HepG2 (cell line): ENCODE data around the gene OSCP1. TPM values are rescaled to one million over a fixed set of nuclear protein-coding genes. Genes with fewer than 3 reads are reported as not detected.

Experiments used
- ATAC-seq: fragments of 200-7000 bp; cut with Tn5 transposase; 3 replicates; pipeline ENCODE4 v1.9.1; 2020; ENCODE audit warnings: mild to moderate bottlenecking, moderate library complexity
- BruUV-seq: library from RNA; stranded (reverse); fragments of 400-500 nt; replicated peaks from 2 replicates; lab custom pipeline; 2021; lab: Mats Ljungman, UMichigan
- CTCF ChIA-PET: fragments of 300-600 bp; formaldehyde crosslinking; extraction: SDS; loops from one replicate; lab custom pipeline; 2021; ENCODE audit warnings: low total read pairs, inconsistent platforms, low intra/inter-chr PET ratio; lab: Yijun Ruan, JAX
- POLR2A ChIA-PET: fragments of 350-600 bp; sonication (Branson Sonifier 250); formaldehyde crosslinking; loops from one replicate; lab custom pipeline; 2020; ENCODE audit warnings: antibody characterized with exemption, inconsistent platforms; lab: Yijun Ruan, JAX
- DNase-seq: peaks from one replicate; pipeline ENCODE4 v3.0.0-alpha.2; 2015; ENCODE audit warnings: low spot score
- FAIRE-seq: peaks from 3 replicates; lab custom pipeline; 2011; peaks lifted over from hg19 to GRCh38; lab: Jason Lieb, UNC
- H2AFZ ChIP-seq: one replicate; pipeline ENCODE4 v1.6.1; 2011; ENCODE audit warnings: low read length, inconsistent platforms
- H3K27ac ChIP-seq: fragments of 300-600 bp; 3 replicates; pipeline ENCODE4 v1.8.0; 2011; ENCODE audit warnings: mixed run types, mild to moderate bottlenecking, mixed read lengths, low read length, inconsistent platforms; ENCODE audit not compliant: insufficient read depth; ENCODE audit errors: extremely low read length
- H3K27me3 ChIP-seq, 2 experiments: fragments of 200-600 bp in 1 of 2; 2 replicates in 1 of 2; 3 replicates in 1 of 2; pipeline versions ENCODE4 v1.6.0 to v1.8.0; 2011; ENCODE audit warnings: low read length in 2 of 2, mild to moderate bottlenecking in 2 of 2, moderate library complexity in 2 of 2, inconsistent platforms in 1 of 2; ENCODE audit not compliant: insufficient read depth in 2 of 2, control insufficient read depth in 1 of 2
- H3K36me3 ChIP-seq, 2 experiments: fragments of 200-600 bp in 1 of 2; replicated peaks in 1 of 2; 2 replicates in 1 of 2; 3 replicates in 1 of 2; pipeline versions ENCODE4 v1.5.1 to v1.8.0; 2011; ENCODE audit warnings: low read length in 2 of 2, inconsistent platforms in 1 of 2; ENCODE audit not compliant: insufficient read depth in 2 of 2, control insufficient read depth in 1 of 2
- H3K4me1 ChIP-seq: 2 replicates; pipeline ENCODE4 v1.5.1; 2012; ENCODE audit warnings: low read length, inconsistent platforms; ENCODE audit not compliant: insufficient read depth
- H3K4me2 ChIP-seq: 2 replicates; pipeline ENCODE4 v1.6.0; 2011; ENCODE audit warnings: low read depth, low read length, inconsistent platforms
- H3K4me3 ChIP-seq, 3 experiments: fragments of 200-600 bp in 1 of 3; sonication (generic), shearing (Covaris generic) in 1 of 3; replicated peaks in 1 of 3; 2 replicates each; pipeline ENCODE4 v1.5.1; 2011 to 2016; ENCODE audit warnings: low read length in 3 of 3, inconsistent platforms in 2 of 3, low read depth in 2 of 3, mild to moderate bottlenecking in 2 of 3, control low read depth in 1 of 3, mixed read lengths in 1 of 3; ENCODE audit not compliant: insufficient read depth in 1 of 3
- H3K79me2 ChIP-seq: one replicate; pipeline ENCODE4 v1.6.1; 2011; ENCODE audit warnings: low read length, inconsistent platforms; ENCODE audit not compliant: insufficient read depth
- H3K9ac ChIP-seq: 2 replicates; pipeline ENCODE4 v1.6.0; 2011; ENCODE audit warnings: mild to moderate bottlenecking, low read depth, low read length, inconsistent platforms; ENCODE audit not compliant: insufficient read depth
- H3K9me3 ChIP-seq: 2 replicates; pipeline ENCODE4 v1.5.1; 2012; ENCODE audit warnings: mild to moderate bottlenecking, low read length
- H4K20me1 ChIP-seq: 2 replicates; pipeline ENCODE4 v1.6.0; 2011; ENCODE audit warnings: inconsistent platforms, mild to moderate bottlenecking, low read length, moderate library complexity; ENCODE audit not compliant: insufficient read depth
- ELF1 ChIP-seq: sonication (generic); formaldehyde crosslinking; IDR thresholded peaks from 2 replicates; pipeline ENCODE4 v1.4.0; 2020; ENCODE audit warnings: missing genetic modification reagents
- GATAD1 ChIP-seq: IDR thresholded peaks from 2 replicates; pipeline ENCODE4 v1.6.1; 2016; ENCODE audit warnings: missing genetic modification reagents, missing compliant biosample characterization
- HDAC6 ChIP-seq: fragments of 200-600 bp; sonication (generic); IDR thresholded peaks from 2 replicates; pipeline ENCODE4 v1.7.0; 2017; ENCODE audit warnings: mild to moderate bottlenecking, antibody characterized with exemption, low read length, low read depth
- HNF1B ChIP-seq: sonication (generic); formaldehyde crosslinking; IDR thresholded peaks from 2 replicates; pipeline ENCODE4 v1.5.1; 2020; ENCODE audit warnings: mild to moderate bottlenecking, moderate library complexity, missing genetic modification reagents
- KLF15 ChIP-seq: sonication (generic); formaldehyde crosslinking; IDR thresholded peaks from 2 replicates; pipeline ENCODE4 v1.8.1; 2023; ENCODE audit warnings: borderline replicate concordance, mild to moderate bottlenecking, inconsistent platforms, missing genetic modification reagents, mixed read lengths
- NR2F1 ChIP-seq, 2 experiments: fragments of 450-650 bp in 1 of 2; formaldehyde crosslinking in 1 of 2; IDR thresholded peaks; 2 replicates each; pipeline versions ENCODE4 v1.5.0 to v1.6.1; 2016 to 2020; ENCODE audit warnings: mild to moderate bottlenecking in 1 of 2, missing compliant biosample characterization in 1 of 2, missing genetic modification reagents in 1 of 2, moderate library complexity in 1 of 2
- NR2F2 ChIP-seq: IDR thresholded peaks from 2 replicates; pipeline ENCODE4 v1.6.1; 2012; ENCODE audit warnings: low read depth, inconsistent platforms, borderline replicate concordance
- PCBP1 ChIP-seq: fragments of 200-400 bp; formaldehyde crosslinking; IDR thresholded peaks from 2 replicates; pipeline ENCODE4 v1.6.1; 2017; ENCODE audit warnings: mild to moderate bottlenecking, low read depth, low read length, borderline replicate concordance
- POLR2A ChIP-seq, 2 experiments: IDR thresholded peaks; 2 replicates each; pipeline ENCODE4 v1.6.1; 2011; ENCODE audit warnings: low read depth in 2 of 2, low read length in 2 of 2, mild to moderate bottlenecking in 1 of 2, moderate library complexity in 1 of 2; ENCODE audit not compliant: insufficient read depth in 1 of 2
- RORA ChIP-seq: sonication (generic); formaldehyde crosslinking; IDR thresholded peaks from 2 replicates; pipeline ENCODE4 v1.5.0; 2020; ENCODE audit warnings: mild to moderate bottlenecking, missing genetic modification reagents, moderate library complexity
- SMAD1 ChIP-seq: sonication (generic); formaldehyde crosslinking; IDR thresholded peaks from 2 replicates; pipeline ENCODE4 v1.4.0; 2020; ENCODE audit warnings: missing genetic modification reagents, low read depth, mild to moderate bottlenecking, borderline replicate concordance
- TMF1 ChIP-seq: sonication (generic); formaldehyde crosslinking; IDR thresholded peaks from 2 replicates; pipeline ENCODE4 v1.8.1; 2022; ENCODE audit warnings: low read depth, missing genetic modification reagents
- ZNF468 ChIP-seq: sonication (generic); formaldehyde crosslinking; IDR thresholded peaks from 2 replicates; pipeline ENCODE4 v1.8.0; 2022; ENCODE audit warnings: mild to moderate bottlenecking, moderate library complexity, missing genetic modification reagents
- ZNF569 ChIP-seq: sonication (generic); formaldehyde crosslinking; IDR thresholded peaks from 2 replicates; pipeline ENCODE4 v1.5.0; 2020; ENCODE audit warnings: mild to moderate bottlenecking, missing genetic modification reagents, moderate library complexity, borderline replicate concordance
- WGBS: methylation state at CpG from one replicate; pipeline ENCODE4 v1.1.6; 2017; ENCODE audit warnings: low lambda C conversion rate; 5-methylcytosine and 5-hydroxymethylcytosine counted together
- in situ Hi-C: cut with HindIII; loops from 2 replicates; pipeline ENCODE4 v1.10.0; 2017; ENCODE audit warnings: low pct_unique_long_range_greater_than_20kb; ENCODE audit not compliant: extremely low pct_ligation_motif_present
- intact Hi-C: fragments of 100-400 bp; cut with micrococcal nuclease; formaldehyde crosslinking; loops from one replicate; pipeline ENCODE4 v1.10.0; 2022; ENCODE audit not compliant: unreplicated experiment
- polyA plus RNA-seq, 8 experiments: library from polyadenylated mRNA; depleted of rRNA in 3 of 8; stranded (reverse) in 7 of 8; unstranded in 1 of 8; fragments of >200 nt; fragmentation: Illumina TruSeq in 4 of 8; extraction: Trizol in 4 of 8; gene quantifications; 2 replicates each; pipeline versions ENCODE4 v1.2.1 to v1.2.3, GENCODE V29; 2011 to 2016; ENCODE audit warnings: low read depth in 4 of 8, missing spikeins in 1 of 8, mixed read lengths in 1 of 8; ENCODE audit not compliant: insufficient read depth in 1 of 8
- total RNA-seq, 5 experiments: library from RNA; depleted of rRNA; stranded (reverse); fragments of >200 nt; fragmentation: Illumina TruSeq; extraction: Trizol; gene quantifications; 2 replicates each; pipeline ENCODE4 v1.2.3, GENCODE V29; 2016; ENCODE audit warnings: low read depth in 1 of 5
- TF ChIP-seq, protein P1 (sequence below): sonication (generic); formaldehyde crosslinking; IDR thresholded peaks from 2 replicates; pipeline ENCODE4 v1.5.0; 2020; ENCODE audit warnings: mild to moderate bottlenecking, missing genetic modification reagents
- TF ChIP-seq, protein P2 (sequence below): sonication (generic); formaldehyde crosslinking; IDR thresholded peaks from 2 replicates; pipeline ENCODE4 v1.4.0; 2020; ENCODE audit warnings: mild to moderate bottlenecking, missing genetic modification reagents
- TF ChIP-seq, protein P3 (sequence below): sonication (generic); formaldehyde crosslinking; IDR thresholded peaks from 2 replicates; pipeline ENCODE4 v1.8.0; 2022; ENCODE audit warnings: missing genetic modification reagents, mild to moderate bottlenecking, inconsistent platforms, borderline replicate concordance

Gene OSCP1
- total and polyA plus RNA-seq, 2 of the 13 experiments (the other 11 are each of a cell fraction or from before 2014, with no cell fraction given) = 0.60 to 0.84 TPM

DNA sequence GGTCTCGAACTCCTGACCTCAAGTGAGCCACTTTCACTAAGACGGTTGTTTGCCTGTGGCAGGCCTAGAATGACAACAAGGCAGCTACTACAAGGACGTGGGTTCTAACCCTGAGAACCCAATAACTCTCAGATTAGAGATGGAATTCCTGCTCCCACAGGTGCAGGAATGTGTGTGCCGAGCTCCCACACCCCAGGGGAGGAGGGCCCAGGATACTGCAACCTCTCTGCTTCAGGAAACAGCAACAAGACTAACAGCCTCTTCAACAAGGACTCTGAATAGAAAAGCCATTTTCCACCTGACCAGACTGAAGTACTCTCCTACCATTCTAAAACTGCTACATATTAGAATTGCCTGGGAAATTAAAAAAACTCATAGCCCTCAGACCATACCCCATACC, 57.4 kb downstream of the OSCP1 start (continued):
- TF ChIP-seq, protein P1, sequence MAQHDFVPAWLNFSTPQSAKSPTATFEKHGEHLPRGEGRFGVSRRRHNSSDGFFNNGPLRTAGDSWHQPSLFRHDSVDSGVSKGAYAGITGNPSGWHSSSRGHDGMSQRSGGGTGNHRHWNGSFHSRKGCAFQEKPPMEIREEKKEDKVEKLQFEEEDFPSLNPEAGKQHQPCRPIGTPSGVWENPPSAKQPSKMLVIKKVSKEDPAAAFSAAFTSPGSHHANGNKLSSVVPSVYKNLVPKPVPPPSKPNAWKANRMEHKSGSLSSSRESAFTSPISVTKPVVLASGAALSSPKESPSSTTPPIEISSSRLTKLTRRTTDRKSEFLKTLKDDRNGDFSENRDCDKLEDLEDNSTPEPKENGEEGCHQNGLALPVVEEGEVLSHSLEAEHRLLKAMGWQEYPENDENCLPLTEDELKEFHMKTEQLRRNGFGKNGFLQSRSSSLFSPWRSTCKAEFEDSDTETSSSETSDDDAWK (CRISPR knock-in tag) = no peak
- TF ChIP-seq POLR2A (IDR thresholded peaks at IDR 0.05; ENCODE audit: insufficient read depth in 1 of 2, low read depth in 2 of 2, low read length in 2 of 2) = no peak
- TF ChIP-seq ELF1 (CRISPR knock-in tag) = no peak

GRCh38 chr1:36391271-36391670, 59.0 kb downstream of the OSCP1 start:
- no peak for DNase-seq
- in situ Hi-C loops = no loop called here
- H3K36me3 ChIP-seq = peaks cover 6 to 29% of the 10 kb centered on the region in 2 experiments; a peak in 4 of 5 replicates
- POLR2A ChIA-PET = interaction anchor here (9.5 kb wide), 1 partner anchor 8 kb away, joined by 391 read pairs; the partner anchor contains the start of gene LSM10
- no peak for TF ChIP-seq KLF15 (CRISPR knock-in tag)
- no peak for TF ChIP-seq NR2F2
- no peak for TF ChIP-seq ZNF468
- TF ChIP-seq HDAC6 = no peak
- TF ChIP-seq TMF1 (CRISPR knock-in tag) = no peak
- no peak for TF ChIP-seq HNF1B (CRISPR knock-in tag)
- no peak for TF ChIP-seq PCBP1
- no peak for TF ChIP-seq SMAD1 (CRISPR knock-in tag)
- TF ChIP-seq ZNF569 = no peak
- TF ChIP-seq GATAD1 (CRISPR knock-in tag) = no peak
- no peak for TF ChIP-seq NR2F1 (CRISPR knock-in tag; IDR thresholded peaks at IDR 0.05)
- no peak for TF ChIP-seq RORA
- TF ChIP-seq, protein P2, sequence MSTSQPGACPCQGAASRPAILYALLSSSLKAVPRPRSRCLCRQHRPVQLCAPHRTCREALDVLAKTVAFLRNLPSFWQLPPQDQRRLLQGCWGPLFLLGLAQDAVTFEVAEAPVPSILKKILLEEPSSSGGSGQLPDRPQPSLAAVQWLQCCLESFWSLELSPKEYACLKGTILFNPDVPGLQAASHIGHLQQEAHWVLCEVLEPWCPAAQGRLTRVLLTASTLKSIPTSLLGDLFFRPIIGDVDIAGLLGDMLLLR (CRISPR knock-in tag) = no peak
- TF ChIP-seq, protein P3, sequence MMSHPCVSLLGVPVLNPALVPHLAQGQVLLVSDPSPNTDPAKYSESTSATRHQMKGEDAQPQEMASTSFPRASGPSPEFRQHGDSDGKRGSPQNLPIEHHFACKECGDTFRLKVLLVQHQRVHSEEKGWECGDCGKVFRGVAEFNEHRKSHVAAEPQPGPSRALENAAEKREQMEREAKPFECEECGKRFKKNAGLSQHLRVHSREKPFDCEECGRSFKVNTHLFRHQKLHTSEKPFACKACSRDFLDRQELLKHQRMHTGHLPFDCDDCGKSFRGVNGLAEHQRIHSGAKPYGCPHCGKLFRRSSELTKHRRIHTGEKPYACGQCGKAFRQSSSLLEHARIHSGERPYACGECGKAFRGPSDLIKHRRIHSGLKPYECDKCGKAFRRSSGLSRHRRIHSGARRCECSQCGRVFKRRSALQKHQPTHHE (CRISPR knock-in tag) = no peak
- TF ChIP-seq, all 625 proteins: peak for 0
- CTCF ChIA-PET = no interaction called here
- H3K27ac ChIP-seq = no peak overlapping the region
- FAIRE-seq (no peak), ATAC-seq (no peak)
- no peak overlapping the region for H3K4me2 ChIP-seq
- no TSS peak for BruUV-seq
- peaks cover 2% of the 10 kb centered on the region for H3K79me2 ChIP-seq
- no peaks in the 10 kb centered on the region for H3K9me3 ChIP-seq
- H3K4me3 ChIP-seq = no peak overlapping the region
- intact Hi-C loops = no loop called here
- no peak overlapping the region for H2AFZ ChIP-seq
- WGBS = 90% methylated on average over 5 of the region's 8 CpGs
- H4K20me1 ChIP-seq = no peaks in the 10 kb centered on the region
- no peak overlapping the region for H3K9ac ChIP-seq
- H3K27me3 ChIP-seq = no peaks in the 10 kb centered on the region; a peak in 1 of 5 replicates
- H3K4me1 ChIP-seq = peaks cover 21% of the 10 kb centered on the region
